Measurements from ENCODE around the gene IGSF3.

Gene IGSF3

DNA sequence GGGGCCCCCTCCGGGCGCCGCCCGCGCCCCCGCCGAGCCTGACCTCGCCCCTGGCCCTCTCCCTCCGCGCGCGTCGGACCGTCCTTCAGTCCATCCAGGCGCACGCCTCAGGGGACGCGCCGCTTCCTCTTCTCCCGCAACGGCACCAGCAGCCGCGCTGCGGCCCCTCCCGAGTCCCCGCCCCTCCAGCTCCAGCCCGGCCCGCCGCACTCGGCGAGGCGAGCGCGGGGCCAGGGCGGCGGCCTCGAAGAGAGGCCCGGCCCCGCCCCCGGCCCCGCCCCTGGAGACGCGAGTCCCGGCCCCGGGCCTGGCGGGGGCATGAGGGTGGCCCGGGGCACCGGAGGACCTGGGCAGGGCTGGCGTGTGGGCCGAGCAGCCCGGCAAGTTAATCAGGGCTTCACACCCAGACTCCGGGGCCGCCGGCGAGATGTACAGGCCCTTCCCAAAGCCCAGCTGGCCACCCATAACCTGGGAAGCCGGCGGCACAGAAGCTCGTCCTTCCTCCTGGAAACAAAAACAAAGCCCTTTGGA lies at the start of gene IGSF3:
IGSF3 (minus strand) TSS at position 159 of the 531 bp plus-strand sequence. CDS start 1,407 bp downstream, outside the sequence.
- DNase-seq = peak; percentile 64

DNA sequence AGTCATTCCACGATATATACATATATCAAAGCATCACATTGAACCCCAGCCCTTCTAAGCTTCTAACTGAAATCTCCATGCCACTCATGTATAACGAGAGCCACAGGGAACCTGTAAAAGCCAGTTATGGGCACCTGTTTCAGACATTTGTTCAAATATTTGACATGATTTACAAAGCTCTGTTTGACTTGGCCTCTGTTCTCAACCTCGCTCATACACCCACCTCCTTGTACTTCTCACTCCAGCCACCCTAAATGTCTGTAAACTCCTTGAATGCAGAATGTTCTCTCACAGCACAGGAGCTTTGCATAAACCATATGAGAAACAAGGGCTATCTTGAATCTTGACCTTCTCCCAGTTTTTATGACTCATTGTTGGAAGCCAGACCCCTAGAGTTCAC lies 49.8 kb upstream of the IGSF3 start:
- DNase-seq = no peak

DNA sequence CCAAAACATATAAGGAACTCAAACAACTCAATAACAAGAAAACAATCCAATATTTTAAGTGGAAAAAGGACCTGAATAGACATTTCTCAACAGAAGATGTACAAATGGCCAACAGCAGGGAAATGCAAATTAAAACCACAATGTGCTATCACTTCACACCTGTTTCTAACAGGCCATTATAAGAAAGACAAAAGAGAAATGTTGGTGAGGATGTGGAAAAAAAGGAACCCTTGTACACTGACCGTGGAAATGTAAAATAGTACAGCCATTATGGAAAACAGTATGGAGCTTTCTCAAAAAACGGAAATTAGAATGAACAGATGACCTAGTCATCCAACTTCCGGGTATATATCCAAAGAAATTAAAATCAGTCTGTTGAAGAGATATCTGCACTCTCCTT lies 48.9 kb upstream of the IGSF3 start:
- DNase-seq = no peak

DNA sequence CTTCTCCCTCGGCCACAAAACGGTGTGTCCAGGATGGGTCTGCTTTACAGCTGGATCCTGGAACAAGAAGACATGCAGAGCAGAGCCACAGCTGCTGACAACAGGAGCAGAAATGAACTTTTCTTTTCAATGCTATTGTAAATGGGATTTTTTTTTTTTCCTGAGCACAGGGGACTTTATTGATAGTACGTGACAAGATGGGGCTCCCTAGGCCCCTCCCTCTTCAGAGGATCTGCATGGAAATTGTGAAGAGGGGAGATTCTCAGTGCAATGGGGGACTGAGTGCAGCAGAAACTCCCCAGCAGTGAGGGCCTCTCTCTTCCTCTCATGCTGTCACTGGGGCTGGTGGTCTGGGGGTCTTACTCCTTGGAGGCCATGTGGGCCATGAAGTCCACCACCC lies 45.9 kb upstream of the IGSF3 start:
- DNase-seq = no peak

DNA sequence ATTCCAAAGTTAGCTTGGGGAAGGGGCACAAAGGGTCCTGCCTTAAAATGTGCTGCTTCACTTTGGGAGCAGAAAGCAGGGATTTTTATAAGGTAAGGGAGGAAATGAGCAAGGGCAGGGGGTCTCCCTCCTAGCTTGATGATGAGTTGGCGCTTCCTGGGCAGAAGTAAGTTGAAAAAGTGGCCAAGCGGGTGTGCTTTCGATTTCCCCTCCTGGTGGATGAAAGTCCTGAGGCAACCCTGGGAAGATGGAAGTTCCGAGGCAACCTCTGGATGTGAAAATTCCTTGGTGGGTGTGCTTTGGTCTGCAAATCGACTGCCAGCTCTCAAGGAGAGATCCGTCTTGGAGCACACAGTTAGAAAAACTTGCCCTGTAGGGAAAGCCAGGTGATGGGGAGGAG lies 45.0 kb upstream of the IGSF3 start:
- no peak for DNase-seq

DNA sequence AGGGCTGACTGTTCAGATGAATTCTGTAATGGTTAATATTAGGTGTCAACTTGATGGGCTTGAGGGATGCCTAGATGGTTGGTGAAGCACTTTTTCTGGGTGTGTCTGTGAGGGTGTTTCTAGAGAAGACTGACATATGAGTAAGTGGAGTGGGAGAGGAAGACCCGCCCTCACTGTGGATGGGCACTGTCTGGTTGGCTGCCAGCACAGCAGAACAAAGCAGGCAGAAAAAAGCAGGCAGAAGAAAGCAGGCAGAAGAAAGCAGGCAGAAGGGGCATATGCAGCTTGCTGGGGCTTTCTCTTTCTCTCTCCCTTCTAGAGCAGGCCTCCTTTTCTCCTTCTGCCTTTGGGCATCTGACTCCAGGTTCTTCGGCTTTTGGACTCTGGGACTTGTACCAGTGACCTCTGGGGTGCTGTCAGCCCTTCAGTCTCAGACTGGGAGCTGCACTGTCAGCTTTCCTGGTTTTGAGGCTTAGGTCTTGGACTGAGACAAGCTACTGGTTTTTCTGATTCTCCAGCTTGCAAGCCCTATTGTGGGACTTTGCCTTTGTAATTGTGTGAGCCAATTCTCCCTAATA lies 43.8 kb upstream of the IGSF3 start:
- peak; percentile 20 for DNase-seq

DNA sequence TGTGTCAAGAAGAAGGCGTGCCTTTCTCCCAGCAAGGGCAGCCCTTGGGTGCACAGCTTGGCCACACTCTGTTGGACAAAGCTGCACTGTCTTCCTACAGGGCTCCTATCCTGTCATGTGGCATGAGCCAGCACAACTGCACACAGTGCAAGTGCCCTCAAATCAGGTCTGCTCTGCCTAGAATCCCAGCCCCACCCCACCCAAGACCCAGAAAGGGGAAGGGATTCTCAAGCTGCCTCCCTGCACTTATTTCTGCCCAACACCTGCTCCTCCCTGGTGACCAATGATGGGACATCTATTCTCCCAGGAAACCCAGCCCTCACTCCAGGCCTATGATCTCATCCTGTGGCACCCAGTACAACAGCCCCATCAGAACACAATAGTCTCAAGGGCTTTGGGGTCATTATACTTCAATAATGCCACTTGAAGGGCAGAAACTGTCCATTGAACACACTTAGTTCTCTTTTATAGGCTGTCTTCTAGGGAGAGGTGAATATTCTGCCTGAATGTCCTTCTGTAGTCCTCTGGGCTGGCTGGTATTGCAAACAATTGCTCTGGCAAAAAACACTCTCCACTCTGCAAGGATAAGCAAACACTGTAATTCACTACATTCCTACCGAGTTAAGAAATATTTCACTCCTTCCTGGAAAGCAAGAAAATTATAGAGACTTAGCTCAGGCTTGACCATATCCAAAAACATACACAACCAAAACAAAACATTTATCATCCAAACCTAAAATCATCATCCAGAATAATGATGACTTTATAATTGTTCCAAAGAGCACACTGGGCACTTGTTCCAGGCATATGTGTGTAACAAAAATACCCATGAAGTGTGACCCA lies 43.1 kb upstream of the IGSF3 start:
- DNase-seq = no peak

DNA sequence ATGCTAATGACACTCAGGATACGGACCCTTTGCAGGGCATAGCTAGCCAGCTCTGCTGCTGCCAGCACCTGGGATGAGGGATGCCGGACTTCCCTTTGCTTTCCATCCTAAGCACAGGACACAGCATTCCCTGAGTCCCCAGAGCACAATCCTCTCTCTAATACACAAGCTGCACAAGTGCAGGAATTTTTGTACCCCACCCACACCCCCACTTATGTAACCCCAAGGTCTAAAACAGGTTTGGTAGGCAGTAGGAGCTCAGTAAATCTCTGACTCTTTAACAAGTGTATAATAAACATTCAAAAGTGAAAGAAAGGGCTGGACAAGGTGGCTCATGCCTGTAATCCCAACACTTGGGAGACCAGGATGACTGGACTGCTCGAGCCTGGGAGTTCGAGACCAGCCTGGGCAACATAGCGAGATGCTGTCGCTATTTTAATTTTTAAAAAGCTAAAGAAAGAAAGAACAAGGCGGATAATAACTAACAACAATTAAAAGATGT lies 42.2 kb upstream of the IGSF3 start:
- DNase-seq = no peak

DNA sequence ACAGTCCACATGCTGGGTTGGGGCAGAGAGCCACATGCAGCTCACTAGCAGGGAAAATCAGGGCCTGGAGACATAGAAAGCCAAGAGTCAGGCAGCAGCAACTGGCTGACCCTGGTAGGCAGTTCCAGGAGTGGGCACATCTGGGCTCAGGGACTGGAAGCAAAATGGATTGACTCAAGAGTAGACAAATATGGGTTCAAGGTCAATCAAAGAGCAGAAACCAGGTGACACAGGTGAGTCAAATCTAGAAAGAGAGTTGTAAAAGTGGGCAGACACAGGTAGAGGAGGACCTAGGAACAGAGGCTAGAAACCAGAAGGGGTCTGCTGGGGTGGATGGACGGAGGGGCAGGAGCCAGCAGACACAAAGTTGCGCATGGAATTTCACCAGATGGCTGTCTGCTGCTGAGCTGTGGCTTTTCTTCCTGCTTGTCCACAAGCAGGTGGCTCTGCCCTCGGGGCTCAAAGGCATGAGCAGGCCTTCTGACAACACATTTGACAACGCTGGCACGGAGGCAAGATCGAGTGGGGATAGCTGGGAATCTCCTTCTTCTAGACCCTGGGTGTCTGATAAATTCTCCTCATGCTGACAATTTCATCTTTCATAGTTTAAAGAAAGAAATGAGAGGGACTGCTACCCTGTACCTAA lies 40.8 kb upstream of the IGSF3 start:
- DNase-seq = no peak

DNA sequence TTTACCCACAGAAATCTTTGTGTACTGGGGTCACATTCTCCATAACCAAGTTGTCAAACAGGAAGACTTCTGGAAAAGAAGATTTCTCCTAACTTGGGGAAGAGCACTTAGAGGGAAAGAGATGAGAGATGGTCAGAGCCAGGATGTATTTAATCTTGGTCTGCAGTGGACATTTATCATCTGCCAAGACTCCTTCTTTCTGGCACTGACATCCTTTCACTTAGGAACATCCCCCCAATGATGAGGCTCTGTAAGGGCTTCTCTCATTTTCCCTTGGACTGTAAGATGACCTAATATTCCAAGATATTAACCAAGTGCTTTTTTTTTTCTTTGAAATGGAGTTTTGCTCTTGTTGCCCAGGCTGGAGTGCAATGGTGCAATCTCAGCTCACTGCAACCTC lies 39.3 kb upstream of the IGSF3 start:
- DNase-seq = no peak

DNA sequence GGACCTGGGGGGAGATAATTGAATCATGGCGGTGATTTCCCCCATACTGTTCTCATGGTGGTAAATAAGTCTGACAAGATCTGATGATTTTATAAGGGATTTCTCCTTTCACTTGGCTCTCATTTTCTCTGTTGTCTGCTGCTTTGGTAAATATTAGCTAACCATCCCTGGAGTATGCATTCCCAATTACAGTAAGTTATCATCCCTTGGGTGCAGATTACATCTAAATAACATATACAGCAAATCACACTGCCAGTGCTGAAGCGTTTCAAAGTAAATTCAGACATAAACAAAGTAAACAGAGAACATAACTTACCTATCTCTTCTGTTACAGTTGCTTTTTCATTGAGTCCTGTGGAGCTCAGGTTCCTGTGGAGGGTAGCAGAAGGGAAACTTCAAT lies 38.6 kb upstream of the IGSF3 start:
- no peak for DNase-seq

DNA sequence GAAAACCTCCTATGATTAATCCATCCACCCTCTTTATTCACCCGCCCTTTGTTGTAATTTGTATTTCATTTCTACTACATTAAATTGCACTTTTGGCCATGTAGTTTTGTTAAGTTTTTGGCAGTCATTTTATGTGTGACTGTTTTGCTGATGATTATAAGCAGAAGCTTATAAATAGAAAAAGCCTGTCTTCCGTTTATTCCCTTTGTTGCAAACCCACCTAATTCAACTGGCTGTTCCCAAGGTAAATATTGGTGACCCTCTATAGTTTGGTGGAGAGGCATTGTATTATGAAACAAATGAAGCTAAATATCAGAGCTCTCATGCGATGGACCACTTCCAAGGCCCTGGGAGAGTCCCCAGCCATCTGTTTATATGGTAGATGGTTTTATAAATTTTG lies 36.7 kb upstream of the IGSF3 start:
- no peak for DNase-seq

DNA sequence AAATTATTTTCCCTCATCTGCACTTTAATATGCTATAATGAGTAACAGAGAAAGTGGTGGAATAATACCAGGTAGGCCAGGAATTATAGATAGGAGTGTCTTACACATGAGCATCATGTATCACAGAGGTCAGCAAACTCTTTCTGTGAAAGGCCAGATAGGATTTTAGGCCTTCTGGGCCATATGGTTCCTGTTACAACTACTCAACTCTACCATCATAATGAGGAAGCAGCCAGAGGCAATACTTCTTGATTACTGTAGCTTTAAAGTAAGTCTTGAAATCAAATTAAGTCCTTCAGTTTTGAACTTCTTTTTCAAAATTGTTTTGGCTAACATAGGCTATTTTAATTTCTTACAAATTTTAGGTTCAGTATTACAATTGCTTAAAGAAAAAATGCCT lies 32.1 kb upstream of the IGSF3 start:
- DNase-seq = no peak

DNA sequence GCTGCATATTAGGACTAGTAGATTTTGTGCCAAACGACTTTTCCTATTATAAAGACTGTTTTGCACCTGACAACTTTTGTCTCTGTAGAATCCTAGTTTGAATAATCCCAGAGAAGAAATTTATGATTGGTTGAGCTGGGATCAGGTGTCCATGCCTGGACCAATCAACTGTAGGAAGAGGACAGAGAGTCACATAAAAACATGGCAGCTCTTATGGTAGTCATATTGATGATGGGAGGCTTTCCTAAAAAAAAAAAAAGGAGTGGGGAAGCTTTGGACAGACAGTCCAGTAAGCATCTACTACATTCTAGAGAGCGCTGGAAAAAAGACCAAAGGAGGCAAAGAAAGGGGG lies 30.7 kb upstream of the IGSF3 start:
- no peak for DNase-seq

DNA sequence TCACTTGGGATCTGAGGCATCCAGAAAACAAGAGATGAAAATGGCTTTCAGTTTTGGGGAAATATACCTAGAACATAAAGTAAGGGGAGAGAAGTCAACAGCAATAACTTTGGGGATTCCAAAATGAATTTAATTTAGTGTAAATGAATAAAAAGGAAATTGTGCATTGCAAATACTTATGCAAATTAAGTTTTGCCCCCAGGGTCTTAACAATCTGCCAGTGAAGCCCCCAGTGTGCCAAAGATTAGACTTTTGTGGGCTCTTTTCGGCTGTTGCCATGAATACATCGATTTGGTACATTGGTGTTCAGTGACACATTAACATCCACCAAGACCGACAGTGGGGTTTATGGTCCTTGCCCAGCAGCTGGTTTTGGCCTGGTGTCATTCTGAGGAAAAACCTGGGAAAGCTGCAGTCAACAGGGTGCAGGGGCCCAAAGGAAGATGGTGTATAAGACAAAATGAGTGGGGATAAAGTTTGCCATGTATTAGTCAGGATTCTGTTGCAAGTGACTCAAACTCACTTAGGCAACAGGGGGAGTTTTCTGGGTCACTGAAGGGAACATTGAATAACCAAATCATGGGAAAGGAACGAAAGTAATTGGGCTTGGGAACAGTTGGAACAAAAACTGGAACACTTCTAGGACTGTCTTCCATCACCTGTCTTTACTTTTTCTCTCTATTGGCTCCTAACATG lies 30.2 kb upstream of the IGSF3 start:
- no peak for DNase-seq

DNA sequence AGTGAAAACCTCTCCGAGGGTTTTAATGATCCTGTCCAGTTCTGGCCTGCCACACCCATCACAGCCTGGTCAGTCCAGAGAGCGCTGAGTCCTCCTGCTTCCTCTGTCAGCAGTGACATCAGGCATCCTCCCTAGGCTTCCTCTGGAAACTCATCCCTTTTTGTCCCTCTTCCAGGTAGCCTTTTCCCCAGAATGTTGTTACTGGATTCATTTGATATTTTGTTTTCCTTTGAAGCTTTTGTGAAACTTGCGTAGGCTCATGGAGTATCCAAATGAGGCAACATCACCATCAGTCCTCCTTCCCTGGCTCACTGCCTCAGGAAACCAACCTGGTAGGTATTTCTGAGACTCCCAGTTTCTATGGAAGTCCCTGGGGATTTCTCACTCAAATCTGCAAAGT lies 27.0 kb upstream of the IGSF3 start:
- no peak for DNase-seq

DNA sequence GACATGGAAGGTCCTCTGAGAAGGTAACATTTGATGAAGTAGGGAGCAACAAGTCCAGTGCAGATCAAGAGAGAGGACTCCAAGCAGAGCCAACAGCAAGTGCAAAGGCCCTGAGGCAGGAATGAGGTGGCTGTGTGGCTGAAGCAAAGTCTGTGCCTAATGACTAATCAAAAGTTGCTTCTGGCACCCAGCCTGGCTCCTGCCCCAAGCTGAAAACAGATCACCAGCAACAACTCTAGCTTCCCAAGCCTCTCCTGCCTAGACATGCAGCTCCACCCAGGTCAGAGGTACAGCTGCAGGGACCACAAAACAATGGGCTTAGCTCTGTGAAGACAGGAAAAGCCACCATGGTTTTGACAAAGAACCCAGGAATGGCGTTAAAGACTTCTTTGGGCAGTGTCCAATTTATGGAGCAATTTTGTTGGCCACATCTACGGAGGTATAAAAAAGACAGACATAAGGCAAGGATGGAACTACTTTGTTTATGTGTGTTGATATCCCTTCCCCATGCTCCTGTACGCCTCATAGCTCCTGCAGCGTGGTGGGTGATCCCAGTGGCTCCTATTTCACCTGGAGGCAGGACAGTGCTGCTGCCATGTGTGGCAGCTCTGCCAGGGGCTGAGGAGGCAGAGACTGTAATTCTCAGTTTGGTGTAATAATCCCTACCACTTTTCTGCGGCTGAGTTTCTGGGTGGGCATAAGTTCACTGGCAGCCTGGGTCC lies 26.4 kb upstream of the IGSF3 start:
- no peak for DNase-seq

DNA sequence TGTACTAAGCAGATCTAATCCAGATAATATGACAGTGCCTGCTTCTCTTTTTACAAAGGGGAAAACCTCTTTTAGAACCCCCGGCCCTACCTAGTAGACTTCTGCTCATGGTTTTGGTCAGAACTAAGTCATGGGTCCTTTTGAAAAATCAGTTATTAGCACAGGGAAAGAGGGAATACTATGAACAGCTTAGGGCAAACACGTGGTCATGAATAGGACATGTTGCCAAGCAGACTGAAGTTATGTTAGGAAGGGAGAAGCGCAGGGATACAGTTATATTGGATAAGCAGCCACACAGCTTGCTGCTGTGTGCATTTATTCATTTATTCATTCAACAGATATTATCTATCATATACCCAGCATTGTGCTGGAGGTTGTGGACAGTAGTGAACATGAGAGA lies 25.3 kb upstream of the IGSF3 start:
- DNase-seq = no peak

DNA sequence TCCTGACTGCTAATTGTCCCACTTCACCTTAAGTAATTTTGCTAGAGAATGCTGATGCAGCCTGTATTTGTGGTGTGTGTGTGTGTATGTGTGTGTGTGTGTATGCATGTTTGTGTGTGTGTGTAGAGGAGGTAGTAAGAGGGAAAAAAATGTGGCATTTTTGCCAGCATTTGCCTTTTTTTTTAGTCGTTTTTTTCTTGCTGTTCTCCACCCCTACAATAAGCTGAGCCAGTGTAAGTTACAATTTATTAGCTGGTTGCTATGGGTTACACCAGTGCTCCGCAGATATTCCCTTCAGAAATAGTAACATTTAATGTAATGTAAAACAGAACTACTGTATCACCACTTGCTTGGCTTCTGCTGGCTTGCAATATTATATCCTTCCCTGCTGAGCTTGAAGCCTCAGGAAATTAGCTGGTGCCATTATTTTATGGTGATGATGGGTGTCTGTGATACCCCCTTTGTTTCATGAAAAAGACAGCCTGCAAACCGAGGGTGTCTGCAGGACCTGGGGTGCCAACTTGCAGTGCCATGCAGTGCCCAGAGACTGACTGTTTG lies 23.4 kb upstream of the IGSF3 start:
- no peak for DNase-seq

DNA sequence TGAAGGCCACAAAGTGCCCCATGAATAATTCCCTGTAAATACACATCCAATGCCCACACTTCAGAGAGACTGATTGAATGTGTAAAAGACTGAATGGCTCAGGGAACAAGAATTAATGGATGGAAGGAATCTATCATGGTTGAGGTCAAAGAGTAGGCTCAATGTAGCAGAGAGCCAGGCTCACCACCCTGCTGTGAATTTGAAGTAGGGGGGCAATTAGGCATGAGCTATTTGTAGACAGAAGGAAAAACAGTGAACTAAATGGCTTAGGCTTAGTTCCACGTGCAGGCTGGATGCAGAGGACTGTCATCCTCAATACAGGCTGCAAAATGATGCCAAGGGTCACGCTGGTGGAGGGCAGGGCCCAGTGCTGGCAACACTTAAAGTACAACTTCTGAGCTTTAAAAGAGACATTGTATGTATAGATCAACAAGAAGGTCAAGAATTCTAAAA lies 22.9 kb upstream of the IGSF3 start:
- no peak for DNase-seq

DNA sequence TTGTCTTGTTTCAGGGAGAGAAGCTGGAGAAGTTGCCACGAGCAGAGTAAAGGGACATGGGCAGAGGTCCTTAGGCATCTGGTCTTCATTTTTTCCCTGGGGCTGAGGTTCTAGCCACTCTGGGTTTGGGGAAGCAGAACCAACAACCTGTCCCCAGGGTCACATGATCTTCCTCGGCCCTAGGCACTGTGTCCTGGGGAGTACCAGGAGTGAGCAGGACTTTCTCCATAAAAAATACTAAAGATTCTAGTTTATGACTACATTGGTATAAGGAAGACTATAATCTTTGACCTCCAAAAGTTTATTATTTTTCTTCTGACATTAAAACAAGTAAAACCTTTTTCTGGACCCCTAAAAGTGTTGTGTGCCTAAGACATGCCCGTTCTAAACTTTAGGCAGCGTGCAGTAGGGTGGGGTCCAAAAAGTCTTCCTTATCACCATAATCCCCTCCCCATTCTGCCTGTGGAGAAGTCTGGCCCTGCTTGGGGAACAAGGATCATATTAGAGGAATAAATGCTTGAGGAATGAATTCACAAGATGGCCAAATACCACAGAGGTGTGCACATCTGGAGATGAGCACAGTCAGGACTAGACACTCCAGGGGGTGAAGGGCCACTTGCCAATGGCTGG lies 19.3 kb upstream of the IGSF3 start:
- no peak for DNase-seq

DNA sequence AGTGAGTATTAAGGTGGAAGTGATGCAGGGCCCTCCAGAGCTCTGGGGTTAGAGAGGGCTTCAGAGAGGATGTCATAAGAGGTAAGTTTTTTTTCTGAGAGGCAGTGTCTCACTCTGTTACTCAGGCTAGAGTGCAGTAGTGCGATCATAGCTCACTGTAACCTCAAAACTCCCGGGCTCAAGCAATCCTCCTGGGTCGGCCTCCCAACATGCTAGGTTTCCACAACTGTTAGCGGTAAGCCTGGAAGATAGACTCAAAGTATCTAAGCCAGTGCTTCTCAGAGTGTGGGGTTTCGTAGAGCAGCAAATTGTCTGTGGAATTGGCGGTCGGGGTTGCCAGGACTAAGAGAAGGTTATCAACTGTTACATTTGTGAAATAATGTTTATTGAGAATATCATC lies 18.6 kb upstream of the IGSF3 start:
- DNase-seq = no peak

All from activated CD4-positive, alpha-beta T cell treated with anti-CD3 and anti-CD28 coated beads, Interleukin-10, Interleukin-2, amounts not matched to agents 100 ng/mL and 50 ng/mL, durations not matched to agents 16 hours and 8 hours (primary cell).